ENCODE data around the gene HYDIN.
"Not testable (repeated sequence)": the region's sequence is repeated elsewhere in the genome, so short reads cannot be mapped to it uniquely, and the experiment has no call there.

Gene HYDIN

DNA sequence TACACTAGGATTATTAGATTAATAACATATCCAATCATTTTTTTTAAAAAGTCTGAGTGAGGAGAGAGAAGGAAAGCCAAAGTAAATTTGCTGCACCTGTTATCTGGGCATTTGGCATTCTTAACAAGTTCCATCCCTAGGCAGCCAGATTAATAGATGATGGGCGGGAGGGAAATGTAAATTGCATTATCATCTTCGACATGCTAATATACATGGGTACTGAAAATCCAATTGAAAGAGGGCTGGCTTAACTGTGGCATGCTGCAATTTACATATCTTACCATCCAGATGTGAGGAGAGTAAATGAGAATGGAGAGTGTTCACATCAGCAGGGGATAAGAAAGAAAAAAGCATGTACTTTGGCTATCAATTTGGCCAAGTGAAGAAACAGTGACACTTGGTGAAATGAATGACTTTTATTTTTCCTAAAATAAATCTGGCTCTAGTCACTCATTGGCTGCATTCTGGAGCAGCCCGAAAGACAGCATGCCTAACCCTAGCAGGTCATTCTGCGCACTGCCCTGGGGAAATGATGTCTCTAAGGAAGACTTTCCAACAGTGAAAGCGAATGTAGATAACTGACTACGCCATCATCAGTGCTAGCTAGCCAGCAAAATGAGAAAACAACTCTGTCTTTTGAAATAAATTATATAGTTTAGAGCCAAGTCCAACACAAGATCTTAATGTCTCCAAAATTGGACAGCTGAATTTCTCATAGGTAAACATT, 57.9 kb downstream of the HYDIN start:
- Histone ChIP-seq H3K4me2 (no peak overlapping the region), H3K4me1 (no peaks in the 10 kb centered on the region), H3K27ac (no peak overlapping the region), H3K9me3 (replicated peaks in 1 of 11) (peaks cover 0 to 9% (median 0%) of the 10 kb centered on the region in 11 experiments; a peak in 4 of 22 replicates), H3K36me3 (no peaks in the 10 kb centered on the region), H3K9ac (no peak overlapping the region), H3K27me3 (no peaks in the 10 kb centered on the region), H4K20me1 (no peaks in the 10 kb centered on the region), H3K4me3 (no peak overlapping the region)
- no peak for TF ChIP-seq Cebpa-rat (IDR thresholded peaks at IDR 0.05)

DNA sequence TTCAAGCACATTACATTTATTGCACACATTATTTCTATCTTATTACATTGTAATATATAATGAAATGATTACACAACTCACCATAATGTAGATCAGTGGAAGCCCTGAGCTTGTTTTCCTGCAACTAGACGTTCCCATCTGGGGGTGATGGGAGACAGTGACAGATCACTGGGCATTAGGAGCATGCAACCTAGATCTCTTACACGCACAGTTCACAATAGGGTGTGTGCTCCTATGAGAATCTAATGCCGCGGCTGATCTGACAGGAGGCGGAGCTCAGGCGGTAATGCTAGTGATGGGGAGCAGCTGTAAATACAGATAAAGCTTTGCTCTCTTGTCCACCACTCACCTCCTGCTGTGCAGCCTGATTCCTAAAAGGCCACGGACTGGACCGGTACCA, 69.5 kb downstream of the HYDIN start:
- not testable (repeated sequence) for H3K27me3 ChIP-seq; H3K9me3 ChIP-seq (replicated peaks in 1 of 11); H4K20me1 ChIP-seq; H3K4me3 ChIP-seq; H3K9ac ChIP-seq; H3K4me2 ChIP-seq; H3K36me3 ChIP-seq; H3K27ac ChIP-seq
- peaks cover 0 to 15% (median 4%) of the 10 kb centered on the region in 10 experiments; a peak in 11 of 20 replicates for H3K4me1 ChIP-seq

DNA sequence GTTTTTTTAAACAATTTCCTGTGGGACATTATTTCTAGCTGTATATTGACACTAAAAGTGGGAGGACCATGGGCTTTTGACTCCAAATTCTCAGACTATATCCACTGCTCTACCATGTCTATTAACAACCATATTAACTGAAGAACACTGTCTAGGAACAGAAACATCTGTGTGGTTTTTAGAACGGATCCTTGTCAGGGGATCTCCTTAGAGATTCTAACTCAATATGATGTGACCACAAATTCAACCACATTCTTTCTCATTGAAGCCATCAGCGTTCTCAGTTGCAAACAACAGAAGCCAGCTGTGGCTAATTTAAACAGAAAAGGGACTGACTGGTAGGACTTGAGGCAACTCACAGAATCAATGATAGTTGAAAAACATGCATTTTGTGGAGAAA, 73.2 kb downstream of the HYDIN start:
- H3K4me1 ChIP-seq, result peaks cover 0 to 15% (median 5%) of the 10 kb centered on the region in 10 experiments; a peak in 11 of 20 replicates
- not testable (repeated sequence) for H3K9ac ChIP-seq; H4K20me1 ChIP-seq; H3K4me2 ChIP-seq; H3K9me3 ChIP-seq (replicated peaks in 1 of 11); H3K27ac ChIP-seq; H3K36me3 ChIP-seq; H3K27me3 ChIP-seq; H3K4me3 ChIP-seq

DNA sequence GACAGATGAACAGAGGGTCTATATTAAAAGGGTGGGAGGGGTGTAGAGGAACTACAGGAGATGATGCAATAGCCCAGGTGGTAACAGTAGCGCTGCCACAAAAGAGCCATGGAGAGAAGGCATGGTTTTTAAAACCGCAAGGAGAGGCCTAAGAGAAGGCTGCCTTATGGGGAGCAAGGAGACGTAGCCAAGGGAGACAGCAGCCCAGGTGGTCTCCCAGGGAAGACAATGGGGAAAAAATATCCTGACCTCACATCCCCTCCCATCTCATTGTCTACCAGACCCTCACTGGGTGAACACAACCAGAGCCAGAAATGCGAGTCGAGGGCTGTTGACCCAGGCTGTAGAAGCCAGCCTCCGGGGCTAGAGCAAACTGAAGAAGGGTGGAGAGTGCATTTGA, 77.2 kb downstream of the HYDIN start:
- not testable (repeated sequence) for H4K20me1 ChIP-seq; H3K27me3 ChIP-seq; H3K4me3 ChIP-seq; H3K27ac ChIP-seq; H3K36me3 ChIP-seq; H3K9ac ChIP-seq; H3K9me3 ChIP-seq (replicated peaks in 1 of 11)
- Histone ChIP-seq H3K4me2 (peak overlapping the region in 1 of 11 experiments; percentile 11; a peak in 1 of 22 replicates), H3K4me1 (peaks cover 0 to 12% (median 5%) of the 10 kb centered on the region in 10 experiments; a peak in 11 of 20 replicates)

DNA sequence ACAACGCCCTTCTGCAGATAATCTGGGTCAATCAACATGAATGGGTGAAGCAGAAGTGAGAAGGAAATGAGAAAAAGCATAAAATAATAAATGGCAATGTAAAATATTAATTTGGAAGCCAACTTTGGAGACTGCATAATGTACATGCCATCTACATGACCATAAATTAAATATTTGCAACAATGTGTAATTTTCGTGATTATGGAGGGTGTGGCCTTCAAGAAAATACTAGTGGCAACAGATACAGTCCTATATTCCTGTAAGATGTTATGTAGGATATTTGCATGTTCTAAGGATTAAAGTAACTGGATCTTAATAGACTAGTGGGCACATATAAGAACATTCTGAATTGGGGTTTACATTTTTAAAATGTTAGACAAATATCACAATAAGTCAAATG, 78.9 kb downstream of the HYDIN start:
- not testable (repeated sequence) for H3K4me2 ChIP-seq, H3K4me1 ChIP-seq, H3K36me3 ChIP-seq

DNA sequence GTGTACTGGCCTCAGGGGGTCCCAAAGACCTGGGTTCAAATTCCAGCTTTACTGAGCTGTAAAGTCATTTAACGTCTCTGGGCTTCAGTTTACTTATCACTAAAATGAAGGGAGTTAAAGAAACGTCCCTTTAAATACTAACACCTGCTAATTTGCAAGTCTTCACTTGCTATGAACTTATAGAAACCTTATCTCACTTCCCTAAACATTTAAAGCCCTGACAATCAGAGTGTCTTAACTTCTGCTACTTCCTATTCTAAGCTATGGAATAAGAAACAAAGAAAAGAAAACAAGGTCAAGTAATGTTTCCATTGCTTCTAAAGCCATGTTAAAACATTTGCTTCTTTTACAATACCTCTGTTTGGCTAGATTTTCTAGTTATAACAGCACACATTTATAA, 87.3 kb downstream of the HYDIN start:
- not testable (repeated sequence) for H3K9me3 ChIP-seq (replicated peaks in 1 of 11); H3K4me3 ChIP-seq; H3K9ac ChIP-seq; H3K36me3 ChIP-seq; H3K27me3 ChIP-seq; H4K20me1 ChIP-seq; H3K4me2 ChIP-seq; H3K27ac ChIP-seq; H3K4me1 ChIP-seq

More for the DNA sequence above, 78.9 kb downstream of the HYDIN start:
- not testable (repeated sequence) for H3K4me3 ChIP-seq; H3K27ac ChIP-seq; H3K9ac ChIP-seq; H3K27me3 ChIP-seq; H4K20me1 ChIP-seq; H3K9me3 ChIP-seq (replicated peaks in 1 of 11)

DNA sequence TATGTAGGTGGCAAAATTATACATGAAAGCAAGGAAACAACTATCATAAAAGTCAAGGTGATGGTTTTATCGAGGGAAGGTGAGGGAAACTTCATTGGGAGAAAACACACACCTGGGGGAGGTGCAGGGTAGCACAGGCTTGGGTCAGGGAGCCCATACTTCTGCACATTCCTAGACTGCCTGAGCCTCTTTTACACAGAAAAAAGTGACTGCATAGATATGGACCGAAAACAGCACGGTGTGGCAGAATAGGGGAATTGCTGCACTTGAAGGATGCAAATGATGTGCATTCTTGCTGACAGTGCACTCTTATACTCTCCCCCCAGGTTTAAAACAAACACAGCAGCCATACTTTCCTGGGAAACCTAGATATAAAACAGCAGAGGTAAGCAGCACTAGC, 120.0 kb downstream of the HYDIN start:
- H3K4me2 ChIP-seq; H3K27me3 ChIP-seq; H3K4me3 ChIP-seq; H3K9ac ChIP-seq; H3K9me3 ChIP-seq (replicated peaks in 1 of 11); H3K27ac ChIP-seq; H3K36me3 ChIP-seq; H4K20me1 ChIP-seq; H3K4me1 ChIP-seq: not testable (repeated sequence)

DNA sequence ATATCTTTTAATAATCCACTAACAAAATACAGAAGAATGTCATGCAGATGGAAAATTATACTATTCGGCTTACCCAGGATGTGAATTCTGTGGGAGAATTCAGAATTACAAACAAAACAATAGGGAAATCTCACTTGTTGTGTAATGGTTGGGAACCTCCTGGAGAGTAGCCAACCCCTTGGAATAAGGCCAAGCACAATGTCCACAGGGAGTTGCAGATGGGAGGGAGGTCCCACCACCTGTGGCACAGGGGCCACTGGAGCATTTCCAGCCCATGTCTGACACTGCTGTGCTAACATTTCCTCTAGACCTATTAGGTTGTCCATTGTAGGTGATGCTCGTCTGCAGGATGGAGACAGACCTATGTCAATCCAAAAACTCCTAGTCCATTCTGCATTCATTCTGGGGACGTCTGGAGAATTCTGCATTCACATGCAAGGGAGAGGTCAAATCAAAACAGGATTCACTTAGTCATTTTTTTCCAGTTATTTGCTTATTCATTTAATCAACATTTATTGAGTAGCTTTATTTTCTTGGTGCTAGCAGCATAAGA, 120.8 kb downstream of the HYDIN start:
- H3K4me1 ChIP-seq; H3K36me3 ChIP-seq; H3K9ac ChIP-seq; H3K4me2 ChIP-seq; H3K27ac ChIP-seq; H3K27me3 ChIP-seq; H4K20me1 ChIP-seq; H3K9me3 ChIP-seq (replicated peaks in 1 of 11); H3K4me3 ChIP-seq: not testable (repeated sequence)

DNA sequence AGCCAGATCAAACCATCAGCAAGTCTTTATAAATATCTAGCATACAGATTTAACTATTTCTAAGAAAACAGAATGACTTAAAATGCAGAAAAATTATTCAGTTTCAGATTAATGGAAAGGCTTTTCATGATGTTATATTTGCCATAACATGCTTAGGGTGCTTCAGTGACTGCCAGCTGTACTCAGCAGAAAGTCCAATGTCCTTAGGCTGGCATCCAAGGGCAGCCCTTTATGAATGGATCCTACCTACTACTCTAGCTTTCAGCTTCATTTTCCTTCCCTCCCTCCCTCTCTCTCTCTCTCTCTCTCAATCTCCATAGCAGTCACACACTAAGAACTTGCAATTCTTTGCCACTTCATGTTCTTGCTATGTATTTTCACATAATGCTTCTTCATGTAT, 124.6 kb downstream of the HYDIN start:
- not testable (repeated sequence) for H3K4me1 ChIP-seq; H3K9ac ChIP-seq; H3K4me2 ChIP-seq; H3K27ac ChIP-seq; H3K36me3 ChIP-seq; H3K4me3 ChIP-seq; H3K9me3 ChIP-seq (replicated peaks in 1 of 11); H4K20me1 ChIP-seq; H3K27me3 ChIP-seq

DNA sequence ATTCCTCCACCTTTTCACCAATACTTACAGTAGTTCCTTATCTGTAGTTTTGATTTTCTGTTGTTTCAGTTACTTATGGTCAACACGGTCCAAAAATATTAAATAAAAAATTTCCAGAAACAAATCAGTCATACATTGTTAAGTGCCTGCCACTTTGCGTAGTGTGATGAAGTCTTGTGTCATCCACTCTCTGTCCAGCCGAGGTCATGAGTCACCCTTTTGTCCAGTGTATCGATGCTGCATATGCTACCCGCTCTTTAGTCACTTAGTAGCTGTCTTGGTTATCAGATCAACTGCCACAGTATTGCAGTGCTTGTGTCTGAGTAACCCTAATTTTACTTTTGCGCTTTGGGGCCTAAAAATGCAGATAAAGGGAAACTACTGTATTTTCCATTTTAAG, 146.9 kb downstream of the HYDIN start:
- H3K4me1 ChIP-seq; H3K36me3 ChIP-seq; H3K9ac ChIP-seq; H3K27ac ChIP-seq; H4K20me1 ChIP-seq; H3K4me2 ChIP-seq; H3K4me3 ChIP-seq; H3K27me3 ChIP-seq; H3K9me3 ChIP-seq (replicated peaks in 1 of 11): not testable (repeated sequence)

DNA sequence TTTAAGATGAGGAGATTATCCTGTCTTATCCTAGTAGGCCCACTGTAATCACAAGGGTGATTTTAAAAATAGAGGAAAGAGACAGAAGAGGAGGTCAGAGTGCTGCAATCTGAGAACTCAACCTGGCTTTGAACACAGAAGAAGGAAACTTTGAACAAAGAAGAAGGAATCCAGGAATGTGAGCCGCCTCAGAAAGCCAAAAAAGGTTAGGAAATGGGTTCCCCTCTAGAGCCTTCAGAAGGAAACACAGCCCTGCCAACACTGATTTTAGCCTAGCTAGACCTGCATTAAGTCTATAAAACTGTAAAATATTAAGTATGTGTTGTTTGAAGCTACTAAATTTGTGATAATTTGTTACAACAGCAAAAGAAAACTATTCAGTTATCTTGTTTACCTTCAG, 149.7 kb downstream of the HYDIN start:
- not testable (repeated sequence) for H3K4me3 ChIP-seq; H3K4me2 ChIP-seq; H3K27ac ChIP-seq; H3K4me1 ChIP-seq; H3K9ac ChIP-seq; H4K20me1 ChIP-seq; H3K9me3 ChIP-seq (replicated peaks in 1 of 11); H3K36me3 ChIP-seq; H3K27me3 ChIP-seq

DNA sequence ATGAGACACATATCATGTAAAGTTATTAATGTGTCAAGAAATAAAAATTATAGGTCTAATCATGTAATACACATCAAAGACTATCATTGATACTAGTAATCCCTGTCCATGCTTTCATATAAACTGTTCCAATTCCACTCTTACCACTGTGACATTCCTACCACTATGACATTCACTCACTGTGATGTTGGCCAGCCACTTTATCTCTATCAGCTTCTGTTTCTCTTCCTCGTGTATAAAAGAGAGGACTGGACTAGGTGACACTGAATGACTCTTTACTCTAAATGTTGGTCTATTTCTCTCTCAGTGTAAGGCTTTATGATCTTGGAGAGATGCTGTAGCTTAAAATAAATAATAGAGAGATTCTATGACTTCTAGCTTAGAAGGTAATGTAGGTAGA, 150.3 kb downstream of the HYDIN start:
- not testable (repeated sequence) for H3K9ac ChIP-seq; H4K20me1 ChIP-seq; H3K4me1 ChIP-seq; H3K36me3 ChIP-seq; H3K9me3 ChIP-seq (replicated peaks in 1 of 11); H3K4me3 ChIP-seq; H3K4me2 ChIP-seq; H3K27me3 ChIP-seq; H3K27ac ChIP-seq

DNA sequence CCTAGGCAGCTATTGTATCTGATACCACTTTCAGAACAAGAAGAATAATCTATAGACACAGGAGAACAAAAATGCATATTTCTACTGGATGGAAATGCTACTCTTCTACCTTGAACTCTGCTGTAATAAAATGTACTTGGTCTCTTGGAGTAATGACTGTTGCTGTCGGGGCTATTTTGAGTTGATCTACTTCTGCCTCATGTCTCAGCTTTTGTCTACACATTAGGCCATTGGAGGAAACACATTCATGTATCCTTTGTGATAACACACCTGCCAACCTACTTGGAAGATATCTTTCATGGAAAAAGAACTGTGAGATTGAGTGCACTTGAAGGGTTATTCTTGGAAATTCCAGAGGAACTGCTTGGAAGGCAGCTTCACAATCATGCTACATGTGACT, 159.9 kb downstream of the HYDIN start:
- H3K4me3 ChIP-seq; H3K9me3 ChIP-seq (replicated peaks in 1 of 11); H3K9ac ChIP-seq; H3K4me2 ChIP-seq; H3K27ac ChIP-seq; H3K36me3 ChIP-seq; H4K20me1 ChIP-seq; H3K27me3 ChIP-seq: not testable (repeated sequence)
- peaks cover 0 to 19% (median 4%) of the 10 kb centered on the region in 10 experiments; a peak in 8 of 20 replicates for H3K4me1 ChIP-seq

DNA sequence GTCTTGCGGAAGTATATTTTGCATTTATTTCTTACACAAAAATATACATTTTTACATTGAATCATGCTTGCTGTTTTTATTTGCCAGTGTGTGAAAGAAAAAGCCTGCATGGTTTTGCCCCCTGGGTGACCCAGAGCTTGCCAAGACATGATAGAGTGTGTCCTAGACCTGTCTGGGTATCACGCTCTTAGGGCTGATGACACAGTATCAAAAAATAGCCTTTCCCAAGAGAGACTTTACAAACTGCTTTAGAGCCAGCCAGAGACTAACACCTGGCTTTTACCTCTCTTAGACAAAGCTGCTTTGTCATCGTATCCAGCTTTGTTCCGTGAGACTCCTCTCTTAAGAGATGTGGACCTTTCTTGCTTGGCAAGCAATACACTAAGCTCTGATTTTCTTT, 160.7 kb downstream of the HYDIN start:
- H3K36me3 ChIP-seq; H3K9me3 ChIP-seq (replicated peaks in 1 of 11); H3K4me3 ChIP-seq; H3K27me3 ChIP-seq; H3K27ac ChIP-seq; H3K9ac ChIP-seq; H4K20me1 ChIP-seq: not testable (repeated sequence)
- peak overlapping the region in 5 of 11 experiments; percentile 32 to 48 (median 38); a peak in 8 of 22 replicates for H3K4me2 ChIP-seq
- H3K4me1 ChIP-seq, result peaks cover 0 to 19% (median 4%) of the 10 kb centered on the region in 10 experiments; a peak in 8 of 20 replicates
